OCI-LY3 (cell line): ENCODE data around the gene IPP.

Experiments used
- H2AFZ ChIP-seq: fragments of 200-600, 300-600 bp; shearing (Covaris generic); 2 replicates; pipeline ENCODE4 v1.6.0; 2014; ENCODE audit warnings: antibody characterized with exemption, low read depth, low read length
- H3K27ac ChIP-seq: fragments of 200-600, 300-600 bp; sonication (generic); 2 replicates; pipeline ENCODE4 v1.5.1; 2014; ENCODE audit warnings: mild to moderate bottlenecking, low read length, moderate library complexity, mixed read lengths
- H3K27me3 ChIP-seq: fragments of 200-600, 300-600 bp; sonication (generic); 2 replicates; pipeline ENCODE4 v1.6.1; 2014; ENCODE audit warnings: low read depth, low read length, mixed read lengths
- H3K36me3 ChIP-seq: fragments of 200-600, 300-600 bp; sonication (generic); replicated peaks from 2 replicates; pipeline ENCODE3; 2014; ENCODE audit warnings: low read depth, low read length, mixed read lengths
- H3K4me1 ChIP-seq: fragments of 300-600, 200-600 bp; sonication (generic); 2 replicates; pipeline ENCODE4 v1.6.1; 2014; ENCODE audit warnings: low read length, mixed read lengths
- H3K4me2 ChIP-seq: fragments of 200-600, 300-600 bp; sonication (generic); 2 replicates; pipeline ENCODE4 v1.6.1; 2014; ENCODE audit warnings: low read length, mixed read lengths
- H3K4me3 ChIP-seq: fragments of 300-600, 200-600 bp; sonication (generic); 2 replicates; pipeline ENCODE4 v1.5.1; 2014; ENCODE audit warnings: antibody characterized with exemption, mild to moderate bottlenecking, low read length, moderate library complexity
- H3K79me2 ChIP-seq: fragments of 300-600, 200-600 bp; shearing (Covaris generic); 2 replicates; pipeline ENCODE4 v1.6.1; 2014; ENCODE audit warnings: mild to moderate bottlenecking, low read length, mixed read lengths
- H3K9ac ChIP-seq: fragments of 300-600, 200-600 bp; shearing (Covaris generic); 2 replicates; pipeline ENCODE4 v1.6.0; 2014; ENCODE audit warnings: mild to moderate bottlenecking, low read length, moderate library complexity
- H3K9me3 ChIP-seq: fragments of 200-600, 300-600 bp; shearing (Covaris generic); 2 replicates; pipeline ENCODE4 v1.6.1; 2014; ENCODE audit warnings: low read length, mixed read lengths; ENCODE audit not compliant: insufficient read depth
- H4K20me1 ChIP-seq: fragments of 200-600, 300-600 bp; sonication (generic); 2 replicates; pipeline ENCODE4 v1.6.1; 2016; ENCODE audit warnings: low read length, mixed read lengths; ENCODE audit not compliant: insufficient read depth
- EZH2phosphoT487 ChIP-seq: fragments of 200-600 bp; shearing (Covaris generic); IDR thresholded peaks from 2 replicates; pipeline ENCODE4 v1.6.1; 2018; ENCODE audit warnings: antibody characterized with exemption, mixed run types, low read depth
- TF ChIP-seq, protein P1 (sequence below): fragments of 200-600, 300-600 bp; sonication (generic); IDR thresholded peaks from 2 replicates; pipeline ENCODE4 v1.5.1; 2014; ENCODE audit warnings: antibody characterized with exemption, low read length, low read depth

The IPP gene

DNA sequence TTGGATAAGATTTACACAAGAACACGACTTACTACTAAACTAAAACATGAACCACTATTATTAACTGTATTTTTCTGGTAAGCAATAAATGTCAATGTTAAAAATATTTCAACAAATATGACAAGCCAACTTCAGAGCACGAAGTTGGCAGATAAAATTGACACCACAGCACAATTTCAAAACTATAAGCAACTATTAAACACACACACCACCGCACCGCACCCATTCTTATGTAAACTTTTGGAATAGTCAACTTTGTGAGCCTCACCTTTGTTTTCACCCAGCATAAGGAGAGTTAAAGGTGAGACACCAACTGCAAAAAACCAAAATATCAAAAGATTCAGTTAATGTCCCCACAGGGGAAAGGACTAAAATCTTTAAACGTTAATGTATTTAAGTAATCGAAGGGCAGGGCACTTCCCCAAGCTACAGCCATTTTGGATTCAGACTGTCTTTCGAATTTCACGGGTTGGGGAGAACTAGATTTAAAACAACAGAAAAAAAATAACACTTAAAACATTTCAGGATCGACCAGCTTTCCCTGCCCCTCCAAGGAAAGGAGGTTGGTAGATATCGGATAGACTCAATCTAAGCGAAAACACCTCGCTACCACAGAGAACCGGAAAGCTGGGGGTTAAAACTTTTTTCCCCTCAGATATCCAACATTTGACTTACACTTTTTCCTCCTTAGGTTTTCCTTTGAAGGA is 65.0 kb downstream of the IPP start:
- H3K4me3 ChIP-seq, result peak overlapping the region; percentile 99
- peak overlapping the region; percentile 69 for H3K27ac ChIP-seq
- peaks cover 3% of the 10 kb centered on the region for H3K36me3 ChIP-seq
- peak overlapping the region; percentile 67 for H3K4me2 ChIP-seq
- 0 out of 2 replicates have a peak overlapping the region, but pooled peaks have one; percentile 91 for H2AFZ ChIP-seq
- TF ChIP-seq, protein P1, sequence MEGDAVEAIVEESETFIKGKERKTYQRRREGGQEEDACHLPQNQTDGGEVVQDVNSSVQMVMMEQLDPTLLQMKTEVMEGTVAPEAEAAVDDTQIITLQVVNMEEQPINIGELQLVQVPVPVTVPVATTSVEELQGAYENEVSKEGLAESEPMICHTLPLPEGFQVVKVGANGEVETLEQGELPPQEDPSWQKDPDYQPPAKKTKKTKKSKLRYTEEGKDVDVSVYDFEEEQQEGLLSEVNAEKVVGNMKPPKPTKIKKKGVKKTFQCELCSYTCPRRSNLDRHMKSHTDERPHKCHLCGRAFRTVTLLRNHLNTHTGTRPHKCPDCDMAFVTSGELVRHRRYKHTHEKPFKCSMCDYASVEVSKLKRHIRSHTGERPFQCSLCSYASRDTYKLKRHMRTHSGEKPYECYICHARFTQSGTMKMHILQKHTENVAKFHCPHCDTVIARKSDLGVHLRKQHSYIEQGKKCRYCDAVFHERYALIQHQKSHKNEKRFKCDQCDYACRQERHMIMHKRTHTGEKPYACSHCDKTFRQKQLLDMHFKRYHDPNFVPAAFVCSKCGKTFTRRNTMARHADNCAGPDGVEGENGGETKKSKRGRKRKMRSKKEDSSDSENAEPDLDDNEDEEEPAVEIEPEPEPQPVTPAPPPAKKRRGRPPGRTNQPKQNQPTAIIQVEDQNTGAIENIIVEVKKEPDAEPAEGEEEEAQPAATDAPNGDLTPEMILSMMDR, result no peak
- no peak for TF ChIP-seq EZH2phosphoT487
- peaks cover 18% of the 10 kb centered on the region for H3K4me1 ChIP-seq
- H3K9ac ChIP-seq, result peak overlapping the region; percentile 99
- peaks cover 25% of the 10 kb centered on the region for H4K20me1 ChIP-seq
- H3K79me2 ChIP-seq, result peaks cover 89% of the 10 kb centered on the region
- H3K27me3 ChIP-seq, result no peaks in the 10 kb centered on the region
- no peaks in the 10 kb centered on the region for H3K9me3 ChIP-seq

DNA sequence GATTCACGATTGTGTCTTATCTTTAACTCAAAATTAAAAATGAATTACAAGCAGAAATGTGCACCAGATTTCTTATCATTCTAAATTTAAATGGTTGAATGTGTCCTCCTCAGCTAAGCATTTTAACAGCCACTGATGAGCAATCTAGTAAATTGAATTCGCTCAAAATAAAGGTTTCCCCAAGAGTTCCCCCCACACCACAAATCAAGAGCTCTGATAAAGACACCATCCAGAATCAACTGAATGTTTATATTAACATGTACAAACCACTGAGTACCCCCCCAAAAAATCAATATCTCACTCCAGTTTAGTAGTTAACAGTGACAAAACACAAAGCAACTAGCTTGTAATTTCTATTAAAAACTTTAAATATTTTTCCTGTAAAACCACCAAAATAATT is 66.1 kb downstream of the IPP start:
- no peaks in the 10 kb centered on the region for H3K27me3 ChIP-seq
- TF ChIP-seq, protein P1, result no peak
- TF ChIP-seq EZH2phosphoT487, result no peak
- no peak overlapping the region for H2AFZ ChIP-seq
- H3K9me3 ChIP-seq, result no peaks in the 10 kb centered on the region
- H3K9ac ChIP-seq, result peak overlapping the region; percentile 99; the same call in 1 of the 2 replicates
- no peak overlapping the region for H3K27ac ChIP-seq
- peaks cover 89% of the 10 kb centered on the region for H3K79me2 ChIP-seq
- peaks cover 18% of the 10 kb centered on the region for H3K4me1 ChIP-seq
- peaks cover 28% of the 10 kb centered on the region for H4K20me1 ChIP-seq
- H3K4me3 ChIP-seq, result no peak overlapping the region
- H3K36me3 ChIP-seq, result no peaks in the 10 kb centered on the region
- H3K4me2 ChIP-seq, result peak overlapping the region; percentile 67

DNA sequence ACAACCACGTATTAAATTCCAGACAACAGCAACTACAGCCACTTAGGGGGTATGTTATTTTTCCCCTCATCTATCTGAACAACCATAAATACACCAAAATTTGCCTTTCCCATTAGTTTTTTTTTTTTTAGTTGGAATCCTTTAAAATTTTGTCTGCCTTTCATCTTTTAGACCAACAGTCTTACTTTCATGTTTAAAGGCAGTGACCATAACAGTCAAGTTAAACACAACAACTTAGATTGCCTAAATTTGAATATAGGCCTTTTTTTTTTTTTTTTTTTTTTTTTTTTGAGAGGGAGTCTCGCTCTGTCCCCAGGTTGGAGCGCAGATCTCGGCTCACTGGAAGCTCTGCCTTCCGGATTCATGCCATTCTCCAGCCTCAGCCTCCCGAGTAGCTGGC is 67.5 kb downstream of the IPP start:
- Histone ChIP-seq H3K36me3 (no peaks in the 10 kb centered on the region), H3K27ac (no peak overlapping the region), H3K9ac (no peak overlapping the region), H2AFZ (no peak overlapping the region), H3K9me3 (no peaks in the 10 kb centered on the region), H4K20me1 (peaks cover 43% of the 10 kb centered on the region), H3K4me3 (no peak overlapping the region), H3K27me3 (no peaks in the 10 kb centered on the region), H3K4me2 (no peak overlapping the region), H3K4me1 (peaks cover 14% of the 10 kb centered on the region), H3K79me2 (peaks cover 89% of the 10 kb centered on the region)
- TF ChIP-seq EZH2phosphoT487, result no peak
- TF ChIP-seq, protein P1, result no peak

DNA sequence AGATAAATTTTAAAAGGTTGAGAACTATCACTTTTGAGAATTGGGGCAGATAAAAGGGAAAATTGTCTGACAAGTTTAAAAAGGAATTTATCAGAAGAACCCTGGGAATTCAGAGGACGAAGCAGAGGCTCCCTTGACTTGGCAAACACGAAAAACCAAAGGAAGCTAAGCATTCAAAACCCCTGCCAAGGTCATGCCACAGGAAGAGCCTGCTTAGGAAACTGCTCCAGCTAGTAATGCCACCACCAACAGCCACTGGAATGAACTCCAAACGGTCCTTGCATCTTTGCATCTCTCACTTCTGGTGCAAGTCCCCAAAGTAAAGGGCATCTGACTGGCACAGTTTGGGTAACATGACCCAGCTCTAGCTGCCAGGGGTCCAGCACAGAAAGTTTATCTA is 71.3 kb downstream of the IPP start:
- Histone ChIP-seq H3K79me2 (peaks cover 97% of the 10 kb centered on the region), H3K27ac (no peak overlapping the region), H3K27me3 (no peaks in the 10 kb centered on the region), H3K9me3 (no peaks in the 10 kb centered on the region), H4K20me1 (peaks cover 73% of the 10 kb centered on the region), H3K4me1 (peaks cover 5% of the 10 kb centered on the region; the same call in 1 of the 2 replicates), H3K4me2 (no peak overlapping the region), H3K9ac (no peak overlapping the region), H2AFZ (no peak overlapping the region), H3K4me3 (no peak overlapping the region), H3K36me3 (no peaks in the 10 kb centered on the region)
- TF ChIP-seq, protein P1, result no peak
- no peak for TF ChIP-seq EZH2phosphoT487
